HG02642 (cell line): ENCODE measurements around the gene SLC2A1.
"Not testable (repeated sequence)": the region's sequence is repeated elsewhere in the genome, so short reads cannot be mapped to it uniquely, and the experiment has no call there.

Experiments used
- ATAC-seq: cut with Tn5 transposase; IDR thresholded peaks from one replicate; pipeline ENCODE4 v1.9.1; 2021; ENCODE audit warnings: mild to moderate bottlenecking; ENCODE audit not compliant: unreplicated experiment, poor library complexity

SLC2A1 gene

DNA sequence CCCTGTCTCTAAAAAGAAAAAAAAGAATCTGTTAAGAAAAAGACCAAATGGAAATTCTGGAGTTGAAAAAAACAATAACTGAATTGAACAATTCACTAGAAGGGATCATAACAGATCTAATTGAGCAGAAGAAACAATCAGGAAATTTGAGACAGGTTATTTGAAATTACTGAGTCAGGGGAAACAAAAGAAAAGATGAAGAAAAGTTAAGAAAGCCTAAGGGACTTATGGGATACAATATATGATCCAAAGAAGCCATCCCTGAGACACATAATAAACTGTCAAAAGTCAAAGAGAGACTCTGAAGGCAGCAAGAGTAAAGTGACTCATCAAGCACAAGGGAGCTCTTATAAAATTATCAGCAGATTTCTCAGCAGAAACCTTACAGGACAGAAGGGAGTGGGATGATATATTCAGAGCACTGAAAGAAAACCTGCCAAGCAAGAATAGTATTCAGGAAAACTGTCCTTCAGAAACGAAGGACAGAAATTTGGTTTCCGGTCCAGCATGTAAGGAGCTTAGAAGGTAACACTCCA is 44.5 kb downstream of the SLC2A1 start:
- no peak for ATAC-seq

- ATAC-seq: no peak
Observed at GRCh38 chr1:42913426-42914091, 45.1 kb downstream of the SLC2A1 start.

DNA sequence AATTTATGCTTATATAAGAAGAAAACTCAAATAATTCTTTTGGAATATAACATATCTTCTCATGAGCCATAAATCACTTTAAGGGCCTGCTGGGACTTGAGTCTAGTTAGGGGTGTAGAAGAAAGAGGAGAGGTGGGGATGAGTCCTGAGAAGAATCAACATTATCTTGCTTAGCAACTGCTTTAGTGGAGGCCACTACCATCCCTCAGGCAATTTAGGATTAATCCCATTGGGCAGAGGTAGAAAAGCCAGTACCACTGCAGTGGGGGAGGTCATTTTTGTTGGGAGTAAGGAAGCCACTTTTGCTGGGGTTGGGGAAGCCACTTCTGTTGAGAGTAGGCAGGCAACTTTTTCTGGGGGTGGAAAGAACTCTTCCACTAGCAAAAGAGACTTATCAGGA is 47.7 kb downstream of the SLC2A1 start:
- no peak for ATAC-seq

DNA sequence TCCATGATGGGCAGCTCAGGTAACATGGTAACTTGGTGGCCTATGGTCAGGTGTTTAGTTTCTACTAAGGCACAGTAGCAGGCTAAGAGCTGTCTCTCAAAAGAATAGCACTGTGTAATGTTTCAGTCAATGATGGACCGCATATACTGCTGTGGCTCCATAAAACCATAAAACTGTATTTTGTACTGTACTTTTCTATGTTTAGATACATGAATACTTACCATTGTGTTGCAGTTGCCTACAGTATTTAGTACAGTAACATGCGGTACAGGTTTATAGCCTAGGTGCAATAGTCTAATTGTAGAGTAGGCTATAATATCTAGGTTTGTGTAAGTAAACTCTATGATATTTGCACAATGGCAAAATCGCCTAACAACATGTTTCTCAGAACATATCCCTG is 50.6 kb downstream of the SLC2A1 start:
- no peak for ATAC-seq

GRCh38 chr1:42904434-42904833 is 54.2 kb downstream of the SLC2A1 start:
- ATAC-seq: no peak

GRCh38 chr1:42899960-42900359 is 58.7 kb downstream of the SLC2A1 start:
- ATAC-seq: not testable (repeated sequence)

DNA sequence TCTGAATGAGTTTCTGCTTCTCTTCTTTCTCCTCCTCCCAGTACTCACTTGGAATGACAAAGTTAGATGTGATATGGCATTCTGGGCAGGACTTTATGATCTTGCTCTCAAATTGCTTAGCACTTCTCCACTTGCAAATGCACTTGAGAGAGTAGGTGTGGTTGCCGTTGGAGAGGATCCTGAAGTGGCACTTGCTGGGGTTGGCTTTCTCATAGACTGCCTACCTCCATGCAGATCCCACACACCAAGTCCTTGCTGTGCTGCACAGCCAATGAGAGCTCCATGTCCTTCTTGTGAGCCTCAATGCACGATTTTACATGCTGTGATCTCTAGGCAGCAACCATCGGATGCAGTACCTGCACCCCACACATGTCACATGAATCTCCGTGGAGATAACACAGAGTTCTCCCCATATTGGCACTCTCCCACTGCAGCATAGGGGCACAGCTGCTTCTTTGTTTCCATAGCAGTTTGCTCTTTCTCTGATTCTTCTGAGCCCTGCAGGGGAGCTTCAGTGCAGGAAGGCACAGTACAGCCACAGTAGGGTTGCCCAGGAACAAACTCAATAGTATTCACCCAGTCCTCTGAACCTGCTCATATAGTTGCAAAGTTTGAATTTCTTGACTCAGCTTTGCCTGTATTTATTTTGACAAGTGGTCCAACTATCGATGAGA is 67.1 kb downstream of the SLC2A1 start:
- no peak for ATAC-seq

- ATAC-seq: no peak
Observed at GRCh38 chr1:42889264-42889663, 69.4 kb downstream of the SLC2A1 start.

GRCh38 chr1:42888013-42888633 is 70.5 kb downstream of the SLC2A1 start:
- no peak for ATAC-seq

- no peak for ATAC-seq
Observed at GRCh38 chr1:42887366-42887765, 71.3 kb downstream of the SLC2A1 start.

GRCh38 chr1:42886800-42887199 is 71.9 kb downstream of the SLC2A1 start:
- no peak for ATAC-seq

DNA sequence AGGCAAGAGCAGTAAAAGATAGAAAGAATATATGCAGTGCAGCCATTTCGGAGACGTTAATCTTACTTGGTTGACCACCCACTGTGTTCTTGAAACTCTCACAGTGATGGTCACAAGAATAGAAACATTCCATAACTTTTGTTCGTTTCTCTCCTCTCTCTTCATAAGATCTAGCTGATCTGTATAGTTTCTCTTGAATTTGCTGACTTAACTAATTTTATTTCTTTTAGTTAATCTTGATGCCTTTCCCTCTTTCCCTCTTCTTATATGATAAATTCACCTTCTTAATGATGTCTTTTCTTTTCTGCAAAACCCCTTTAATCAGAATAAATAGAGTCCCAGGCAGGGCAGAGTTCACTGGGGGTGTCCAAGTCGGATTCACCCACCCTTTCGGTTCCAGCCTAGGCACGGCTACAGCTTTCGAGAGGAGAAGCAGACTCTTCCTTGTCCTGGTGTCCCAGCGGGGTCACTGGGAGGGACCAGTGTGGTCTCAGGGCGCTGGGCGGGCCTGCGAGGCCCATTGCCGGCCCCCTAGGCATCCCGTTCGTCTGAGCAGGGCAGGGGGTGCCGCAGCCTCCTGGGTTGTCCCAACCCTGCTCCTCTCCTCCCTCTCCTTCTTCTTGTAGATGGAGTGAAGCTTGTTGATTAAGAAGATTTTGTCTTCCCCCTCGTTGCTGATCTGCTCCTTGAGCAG is 72.5 kb downstream of the SLC2A1 start:
- no peak for ATAC-seq

GRCh38 chr1:42880384-42880783 is 78.3 kb downstream of the SLC2A1 start:
- ATAC-seq: no peak

GRCh38 chr1:42877380-42877779 is 81.3 kb downstream of the SLC2A1 start:
- no peak for ATAC-seq

GRCh38 chr1:42876009-42876408 is 82.7 kb downstream of the SLC2A1 start:
- ATAC-seq: no peak
